NCI-H2107 treated with DMSO at 0.1 percent for 48 hours (cell line): ENCODE data around the gene CNIH4.
"Not testable (repeated sequence)": the region's sequence is repeated elsewhere in the genome, so short reads cannot be mapped to it uniquely, and the experiment has no call there.

Source experiments
- DNase-seq: peaks from one replicate; lab custom pipeline; 2025; ENCODE audit not compliant: unreplicated experiment; lab: John Stamatoyannopoulos, UW

Gene CNIH4

GRCh38 chr1:224399887-224400286 lies 43.2 kb downstream of the CNIH4 start:
- DNase-seq: no peak

GRCh38 chr1:224402472-224403036 lies 45.9 kb downstream of the CNIH4 start:
- no peak for DNase-seq

DNA sequence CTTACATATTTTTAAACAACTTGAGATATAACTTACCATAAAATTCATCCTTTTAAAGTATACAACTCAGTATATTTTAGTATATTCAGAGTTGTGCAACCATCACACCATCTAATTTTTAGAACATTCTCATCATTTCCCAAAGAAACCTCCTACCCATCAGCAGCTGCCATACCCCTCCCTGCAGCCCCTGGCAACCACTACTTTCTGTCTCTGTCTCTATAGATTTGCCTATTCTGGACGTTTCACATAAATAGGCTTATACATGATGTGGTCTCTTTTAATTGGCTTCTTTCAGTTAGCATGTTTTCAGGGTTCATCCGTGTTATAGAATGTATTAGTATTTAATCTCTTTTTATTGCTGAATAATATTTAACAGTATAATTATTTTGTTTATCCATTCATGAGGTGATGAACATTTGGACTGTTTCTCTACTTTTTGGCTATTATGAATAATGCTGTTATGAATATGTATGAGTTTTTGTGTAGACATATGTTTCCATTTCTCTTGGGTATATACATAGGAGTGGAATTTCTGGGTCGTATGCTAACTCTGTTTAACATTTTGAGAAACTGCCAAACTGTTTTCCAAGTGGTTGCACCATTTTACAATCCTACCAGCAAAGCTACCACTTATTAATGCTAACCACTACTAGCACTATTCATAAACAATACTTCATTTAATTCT lies 48.4 kb downstream of the CNIH4 start:
- DNase-seq: no peak

DNA sequence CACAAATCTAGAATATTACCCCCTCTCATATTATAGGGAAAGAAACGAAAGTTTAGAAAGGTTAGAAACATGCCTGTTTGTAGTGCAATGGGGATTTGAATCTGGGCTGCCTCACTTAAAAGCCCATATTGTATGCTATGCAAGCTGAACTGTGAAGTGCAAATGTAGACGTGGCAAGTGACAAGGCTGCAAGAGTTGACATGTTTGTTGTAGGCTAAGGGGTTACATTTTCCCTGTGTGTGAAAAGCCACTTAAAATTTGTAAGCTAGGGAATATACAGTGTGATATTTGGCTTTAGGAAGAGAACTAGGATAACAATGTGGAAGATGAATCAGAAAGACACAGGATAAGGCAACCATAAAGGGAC lies 48.9 kb downstream of the CNIH4 start:
- DNase-seq: no peak

GRCh38 chr1:224406216-224406615 lies 49.5 kb downstream of the CNIH4 start:
- no peak for DNase-seq

- DNase-seq: no peak
Measured at GRCh38 chr1:224407571-224408293, 51.1 kb downstream of the CNIH4 start.

DNA sequence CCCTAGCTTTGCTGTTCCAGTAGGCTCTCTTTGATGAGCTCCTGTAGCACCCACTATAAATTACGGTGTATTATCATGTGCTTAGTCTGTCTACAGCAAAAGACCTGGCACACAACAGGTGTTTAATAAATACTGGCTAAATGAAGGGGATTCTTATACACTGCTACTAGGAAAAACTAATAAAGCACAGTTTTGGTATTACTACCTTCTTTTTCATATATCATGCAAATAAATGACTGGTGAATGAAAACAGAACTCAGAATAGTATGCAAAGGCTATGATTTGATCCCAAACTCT lies 51.6 kb downstream of the CNIH4 start:
- no peak for DNase-seq

DNA sequence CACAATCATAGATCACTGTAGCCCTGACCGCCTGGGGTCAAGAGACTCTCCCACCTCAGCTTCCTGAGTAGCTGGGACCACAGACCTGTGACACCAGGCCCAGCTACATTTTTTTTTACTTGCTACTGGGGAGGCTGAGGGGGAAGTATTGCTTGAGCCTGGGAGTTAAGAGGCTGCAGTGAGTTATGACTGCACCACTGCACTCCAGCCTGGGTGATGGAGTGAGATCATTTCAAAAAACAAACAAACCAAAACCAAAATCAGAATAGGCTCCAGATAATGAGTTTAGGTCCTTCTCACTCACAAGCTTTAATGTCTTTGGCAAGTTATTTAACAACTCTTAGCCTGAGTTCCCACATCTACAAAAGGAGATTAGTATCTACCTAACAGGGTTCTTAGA lies 55.1 kb downstream of the CNIH4 start:
- DNase-seq: no peak

DNA sequence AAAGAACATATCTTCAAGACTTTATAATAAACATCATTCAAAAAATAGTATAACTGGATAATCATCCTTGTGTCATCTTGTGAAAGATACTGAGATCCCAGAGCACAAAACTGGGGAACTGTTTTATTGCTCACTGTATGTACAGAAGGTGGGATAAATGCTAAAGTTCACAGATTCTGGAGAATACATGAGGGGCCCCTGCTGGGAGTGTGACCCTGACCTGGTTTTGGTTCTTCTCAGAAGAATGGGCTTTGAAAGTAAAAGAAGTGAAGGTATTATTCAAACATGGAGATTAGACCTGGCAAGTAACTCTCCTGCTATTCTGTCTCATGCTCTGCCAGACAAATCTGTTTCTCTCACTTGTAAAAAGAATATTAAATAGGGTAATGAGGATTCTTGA lies 63.4 kb downstream of the CNIH4 start:
- DNase-seq: no peak

GRCh38 chr1:224425279-224425884 lies 68.7 kb downstream of the CNIH4 start:
- DNase-seq: no peak

GRCh38 chr1:224426869-224427268 lies 70.2 kb downstream of the CNIH4 start:
- not testable (repeated sequence) for DNase-seq

DNA sequence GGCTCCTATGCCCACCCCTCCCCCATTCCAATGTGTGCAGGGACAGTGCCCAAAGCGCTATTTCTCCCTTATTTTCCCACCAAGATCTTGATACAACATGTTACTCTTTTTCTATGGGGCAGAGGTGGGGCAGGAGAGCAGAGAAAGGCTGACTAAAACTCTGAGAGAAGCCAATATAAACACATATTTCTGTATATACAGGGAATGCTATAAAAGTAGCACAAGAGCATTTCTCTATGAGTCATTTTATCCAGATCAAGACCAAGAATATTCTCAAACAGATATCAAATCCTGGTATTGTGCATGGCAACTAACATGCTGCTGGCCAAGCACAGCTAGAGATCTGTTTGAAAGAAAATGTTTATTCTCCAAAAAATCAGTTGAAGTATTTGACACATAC lies 70.7 kb downstream of the CNIH4 start:
- DNase-seq: no peak

DNA sequence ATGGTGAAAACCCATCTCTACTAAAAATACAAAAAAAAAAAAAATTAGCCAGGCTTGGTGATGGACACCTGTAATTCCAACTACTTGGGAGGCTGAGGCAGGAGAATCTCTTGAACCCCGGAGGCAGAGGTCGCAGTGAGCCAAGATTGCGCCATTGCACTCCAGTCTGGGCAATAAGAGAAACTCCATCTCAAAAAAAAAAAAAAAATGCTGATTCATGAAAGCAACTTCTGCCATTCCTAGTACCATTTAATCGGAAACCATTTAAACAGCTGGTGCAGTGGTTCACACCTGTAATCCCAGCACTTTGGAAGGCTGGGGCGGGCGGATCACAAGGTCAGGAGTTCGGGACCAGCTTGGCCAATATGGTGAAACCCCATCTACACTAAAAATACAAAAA lies 72.0 kb downstream of the CNIH4 start:
- not testable (repeated sequence) for DNase-seq
